OCI-LY7 (cell line): ENCODE measurements around the gene IGDCC3.

Experiments used
- CTCF ChIP-seq: fragments of 200-600 bp; sonication (generic); conservative IDR thresholded peaks from 2 replicates; pipeline ENCODE4 v1.5.1; 2014; ENCODE audit warnings: mild to moderate bottlenecking, antibody characterized with exemption, low read length, moderate library complexity, mixed read lengths
- EZH2phosphoT487 ChIP-seq: fragments of 200-600 bp; sonication (generic); IDR thresholded peaks from 2 replicates; pipeline ENCODE4 v1.6.1; 2018; ENCODE audit warnings: low read depth, borderline replicate concordance, mild to moderate bottlenecking, mixed run types, antibody characterized with exemption, low read length, moderate library complexity, mixed read lengths

GRCh38 chr15:65372787-65373067 is 5.1 kb downstream of the IGDCC3 start:
- no peak for TF ChIP-seq CTCF
- no peak for TF ChIP-seq EZH2phosphoT487
